ENCODE measurements around the gene SP2.
A peak's percentile ranks its signal among the peaks of the same experiment; 100 is the strongest.

Gene SP2

DNA sequence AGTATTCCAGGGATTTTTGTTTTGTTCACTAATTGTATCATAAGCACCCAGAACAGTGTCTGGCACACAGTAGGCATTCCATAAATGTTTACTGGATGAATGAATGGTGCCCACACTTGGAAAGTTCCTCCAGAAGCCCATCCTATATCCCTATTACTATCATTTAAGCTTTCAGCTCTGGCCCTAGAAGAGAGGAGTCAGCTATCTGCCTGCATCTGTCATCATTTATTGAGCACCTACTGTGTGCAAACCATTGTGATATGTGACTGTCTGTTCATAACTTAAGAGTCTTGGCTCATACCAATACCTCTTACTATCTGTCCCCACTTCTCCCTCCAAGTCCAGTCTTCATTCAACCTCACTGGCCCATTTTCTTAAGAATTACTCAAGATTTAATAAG is 25.0 kb upstream of the SP2 start:
- DNase-seq, result no peak

- no peak for DNase-seq
Observed at GRCh38 chr17:47872019-47872650, 23.9 kb upstream of the SP2 start.

DNA sequence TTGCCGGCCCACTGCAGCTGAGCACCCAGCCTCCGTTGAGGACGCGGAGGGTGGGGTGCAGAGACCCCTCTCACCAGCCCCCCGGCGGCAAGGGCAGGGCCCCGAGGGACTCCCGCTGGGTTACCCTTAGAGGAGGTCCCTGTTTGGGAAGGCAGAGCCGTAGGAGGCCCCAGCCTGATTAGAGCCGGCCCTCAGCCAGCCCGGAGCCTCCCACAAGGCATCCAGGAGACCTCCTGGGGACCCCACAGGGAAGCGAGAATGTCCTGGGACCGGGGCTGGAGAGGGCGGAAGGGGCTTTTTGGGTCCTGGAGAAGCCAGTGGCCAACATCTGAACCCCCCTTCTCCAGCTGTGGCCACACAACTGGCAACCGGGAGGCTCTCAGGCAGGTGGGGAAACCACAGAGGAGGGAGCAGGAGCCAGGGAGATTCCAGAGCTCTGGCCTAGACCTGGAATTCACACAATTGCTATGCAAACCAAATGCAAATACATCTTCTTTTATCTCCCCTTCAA is 23.3 kb upstream of the SP2 start:
- DNase-seq, result no peak

- DNase-seq, result no peak
Observed at GRCh38 chr17:47873200-47874090, 22.6 kb upstream of the SP2 start.

- DNase-seq, result no peak
Observed at GRCh38 chr17:47875011-47875985, 20.7 kb upstream of the SP2 start.

DNA sequence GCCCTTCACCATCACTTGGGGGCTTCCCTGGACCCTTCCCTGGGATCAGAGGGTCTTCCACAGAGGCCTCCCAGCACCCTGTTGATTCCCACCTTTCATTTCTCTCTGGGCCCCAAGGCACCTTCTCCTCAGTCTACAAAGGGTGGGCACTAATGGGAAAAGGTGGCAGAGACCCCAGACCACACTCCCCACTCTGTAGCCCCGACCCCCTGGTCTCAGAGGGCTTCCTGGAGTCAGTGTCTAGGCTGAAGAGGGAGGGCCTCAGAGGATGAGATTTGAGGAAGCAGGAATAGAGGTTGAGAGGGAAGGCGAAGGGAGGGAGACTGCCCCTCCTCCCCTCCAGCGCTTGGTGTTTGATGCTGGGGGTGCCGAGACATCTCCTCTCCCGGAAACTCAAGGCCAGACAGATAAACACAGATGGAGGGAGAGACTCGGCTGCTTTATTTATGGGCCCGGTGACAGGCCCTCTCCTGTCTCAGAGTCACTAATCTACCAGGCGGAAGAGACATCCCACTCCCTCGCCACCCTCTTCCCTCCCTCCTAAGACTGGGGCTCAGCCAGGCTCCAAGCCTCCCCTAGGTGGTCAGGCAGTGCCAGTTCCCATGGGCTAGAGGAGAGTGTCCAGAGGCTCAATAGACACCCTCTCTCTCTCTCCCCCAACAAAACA is 18.5 kb upstream of the SP2 start:
- DNase-seq, result no peak

GRCh38 chr17:47878203-47879027 is 17.6 kb upstream of the SP2 start:
- DNase-seq, result no peak

GRCh38 chr17:47879028-47879585 is 16.9 kb upstream of the SP2 start:
- no peak for DNase-seq

GRCh38 chr17:47879776-47880454 is 16.1 kb upstream of the SP2 start:
- no peak for DNase-seq

GRCh38 chr17:47882247-47882646 is 13.8 kb upstream of the SP2 start:
- no peak for DNase-seq

GRCh38 chr17:47882695-47883588 is 13.1 kb upstream of the SP2 start:
- no peak for DNase-seq

DNA sequence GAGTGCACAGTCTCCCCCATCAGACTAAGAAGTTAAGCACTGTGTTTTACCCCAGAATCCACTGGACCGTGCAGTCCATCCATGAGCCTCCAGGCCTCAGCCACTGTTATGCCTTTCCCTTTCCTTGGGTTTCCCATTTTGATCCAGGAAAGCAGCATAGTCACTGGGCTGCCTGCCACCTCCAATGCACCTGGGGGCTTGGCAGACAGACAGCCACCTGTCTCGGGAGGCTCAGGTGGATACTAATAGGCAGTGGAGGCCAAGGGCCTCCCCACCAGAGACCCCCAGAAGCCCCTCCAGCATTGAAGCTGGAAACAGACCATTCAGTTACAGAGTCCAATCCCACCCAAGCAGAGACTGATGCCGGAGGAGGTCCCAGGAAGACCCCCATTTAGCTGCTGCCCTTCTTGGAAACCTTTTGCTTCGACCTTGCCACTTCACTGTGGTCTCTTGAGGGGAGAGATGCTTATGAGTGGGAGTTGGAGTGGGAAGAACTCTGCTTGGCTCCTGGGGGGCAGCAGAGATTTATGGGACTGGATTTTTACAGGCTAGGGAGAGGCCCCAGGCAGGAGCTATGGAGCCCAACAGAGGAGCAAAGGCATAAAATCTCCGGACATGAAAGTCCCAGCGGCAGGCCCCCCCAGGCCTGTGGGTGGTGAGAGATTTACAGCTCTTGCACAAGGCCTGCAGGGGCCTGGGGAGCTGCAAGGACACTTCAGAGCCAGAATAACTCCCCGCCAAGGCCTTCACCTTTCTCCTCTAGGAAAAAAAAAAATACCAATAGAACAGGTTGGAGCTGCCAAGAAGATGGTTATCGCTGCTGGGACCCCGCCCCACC is 12.2 kb upstream of the SP2 start:
- DNase-seq, result no peak

GRCh38 chr17:47884427-47884740 is 11.7 kb upstream of the SP2 start:
- no peak for DNase-seq

DNA sequence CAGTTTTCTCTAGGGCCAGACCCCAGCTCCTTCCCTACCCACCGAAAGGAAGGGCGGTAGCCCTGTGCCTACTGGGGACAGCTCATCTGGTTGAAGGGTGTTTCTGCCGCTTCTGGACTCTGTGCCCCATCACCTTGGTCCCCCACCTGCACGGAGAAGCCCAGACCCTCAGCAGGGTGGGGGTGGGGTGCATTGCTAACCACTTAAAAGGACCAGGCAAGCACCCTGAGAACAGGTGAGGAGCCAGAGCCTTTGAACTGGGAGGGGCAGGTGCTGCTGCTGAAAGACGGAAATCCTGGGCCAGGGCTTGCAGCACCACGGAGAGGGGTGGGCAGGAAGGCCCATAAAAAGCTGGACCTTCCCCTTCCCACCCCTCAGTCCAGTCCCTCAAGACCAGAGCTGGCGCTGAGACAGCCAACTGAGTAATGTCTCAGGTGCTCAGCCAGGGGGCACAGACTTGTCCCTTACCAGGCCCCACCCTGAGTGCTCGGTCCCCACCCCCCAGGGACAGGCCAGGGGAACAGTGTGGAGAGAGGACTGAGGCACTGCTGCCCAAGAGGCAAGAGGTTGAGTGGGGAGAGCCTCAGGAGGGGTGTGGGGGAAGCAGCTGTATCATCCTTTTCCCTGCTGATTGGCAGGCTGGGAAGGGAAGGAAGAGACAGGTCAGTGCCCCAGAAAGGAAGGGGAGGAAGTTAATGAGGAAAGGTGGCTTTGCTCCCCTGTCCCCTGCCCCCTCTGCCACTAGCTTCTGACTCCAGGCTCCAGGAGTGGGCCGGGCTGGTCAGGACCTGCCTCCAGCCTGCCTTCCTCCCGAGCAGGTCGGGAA is 10.9 kb upstream of the SP2 start:
- no peak for DNase-seq

DNA sequence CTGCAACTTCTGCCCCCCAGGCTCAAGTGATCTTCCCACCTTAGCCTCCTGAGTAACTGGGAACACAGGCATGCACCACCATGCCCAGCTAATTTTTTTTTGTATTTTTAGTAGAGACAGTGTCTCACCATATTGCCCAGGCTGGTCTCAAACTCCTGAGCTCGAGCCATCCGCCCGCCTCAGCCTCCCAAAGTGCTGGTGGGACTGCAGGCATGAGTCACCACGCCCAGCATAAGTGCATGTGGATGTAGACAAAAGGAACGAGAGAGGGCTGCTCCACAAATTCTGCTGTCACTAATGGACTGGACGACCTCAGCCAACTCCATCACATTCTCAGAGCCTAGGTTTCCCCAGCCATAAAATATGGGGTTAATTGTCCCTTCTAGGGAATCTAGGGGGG is 7.7 kb upstream of the SP2 start:
- DNase-seq, result no peak

- peak; percentile 35 for DNase-seq
Observed at GRCh38 chr17:47889734-47890529, 6.1 kb upstream of the SP2 start.

GRCh38 chr17:47891545-47892088 is 4.4 kb upstream of the SP2 start:
- no peak for DNase-seq

All from KG1 (cell line).